Endothelial cell of umbilical vein (primary cell): ENCODE measurements around the gene AATF. TPM values are rescaled to one million over a fixed set of nuclear protein-coding genes. Genes with fewer than 3 reads are reported as not detected.

Experiments used
- BruUV-seq: library from RNA; stranded (reverse); fragments of 400-500 nt; replicated peaks from 2 replicates; lab custom pipeline; 2021; lab: Mats Ljungman, UMichigan
- CTCF ChIA-PET: fragments of 300-600, 350-600 bp; sonication (Branson Sonifier 250); formaldehyde crosslinking; loops from one replicate; lab custom pipeline; 2021; ENCODE audit warnings: antibody characterized with exemption, inconsistent platforms; lab: Charles Lee
- POLR2A ChIA-PET: fragments of 300-600, 350-600 bp; sonication (Branson Sonifier 250); formaldehyde crosslinking; loops from one replicate; lab custom pipeline; 2021; ENCODE audit warnings: antibody characterized with exemption, inconsistent platforms; lab: Charles Lee
- DNase-seq: peaks from one replicate; pipeline ENCODE4 v3.0.0-alpha.2; 2011; ENCODE audit warnings: low read depth, low spot score
- FAIRE-seq: peaks from 2 replicates; lab custom pipeline; 2011; peaks lifted over from hg19 to GRCh38; lab: Jason Lieb, UNC
- H2AFZ ChIP-seq: 2 replicates; pipeline ENCODE4 v1.6.0; 2012; ENCODE audit warnings: low read depth, low read length, control low read depth, inconsistent platforms
- H3K27ac ChIP-seq: 2 replicates; pipeline ENCODE4 v1.5.1; 2011; ENCODE audit warnings: low read depth, mild to moderate bottlenecking, control low read depth, low read length, moderate library complexity; ENCODE audit not compliant: insufficient read depth
- H3K27me3 ChIP-seq, 2 experiments: 2 replicates each; pipeline versions ENCODE4 v1.6.0 to v1.6.1; 2011; ENCODE audit warnings: low read length in 2 of 2, mixed read lengths in 1 of 2; ENCODE audit not compliant: control insufficient read depth in 2 of 2, insufficient read depth in 2 of 2
- H3K36me3 ChIP-seq, 2 experiments: 2 replicates in 1 of 2; 3 replicates in 1 of 2; pipeline ENCODE4 v1.5.1; 2011; ENCODE audit warnings: low read length in 2 of 2, mild to moderate bottlenecking in 1 of 2, moderate library complexity in 1 of 2; ENCODE audit not compliant: control insufficient read depth in 2 of 2, insufficient read depth in 2 of 2; ENCODE audit errors: extremely low read depth in 1 of 2
- H3K4me1 ChIP-seq: 3 replicates; pipeline ENCODE4 v1.5.1; 2011; ENCODE audit warnings: mild to moderate bottlenecking, low read length; ENCODE audit not compliant: control insufficient read depth, insufficient read depth; ENCODE audit errors: extremely low read depth
- H3K4me2 ChIP-seq: 2 replicates; pipeline ENCODE4 v1.6.1; 2011; ENCODE audit warnings: low read length, control low read depth, mixed read lengths; ENCODE audit not compliant: insufficient read depth
- H3K4me3 ChIP-seq, 3 experiments: fragments of 200-600 bp in 1 of 3; sonication (generic), shearing (Covaris generic) in 1 of 3; replicated peaks in 1 of 3; 2 replicates each; pipeline ENCODE4 v1.5.1; 2011 to 2016; ENCODE audit warnings: control low read depth in 3 of 3, low read length in 3 of 3, mild to moderate bottlenecking in 2 of 3, inconsistent platforms in 1 of 3, low read depth in 1 of 3, moderate library complexity in 1 of 3; ENCODE audit not compliant: insufficient read depth in 1 of 3
- H3K79me2 ChIP-seq: 2 replicates; pipeline ENCODE4 v1.6.0; 2012; ENCODE audit warnings: low read length, inconsistent platforms; ENCODE audit not compliant: control insufficient read depth, insufficient read depth
- H3K9ac ChIP-seq: replicated peaks from 2 replicates; pipeline ENCODE3; 2011; ENCODE audit warnings: low read length, control low read depth; ENCODE audit not compliant: insufficient read depth; ENCODE audit errors: extremely low read depth
- H3K9me1 ChIP-seq: replicated peaks from 3 replicates; pipeline ENCODE4 v1.6.0; 2011; ENCODE audit warnings: mild to moderate bottlenecking, low read length; ENCODE audit not compliant: control insufficient read depth, insufficient read depth; ENCODE audit errors: extremely low read depth
- H3K9me3 ChIP-seq: replicated peaks from 2 replicates; pipeline ENCODE4 v1.5.1; 2012; ENCODE audit warnings: low read length, inconsistent platforms; ENCODE audit not compliant: control insufficient read depth, insufficient read depth
- H4K20me1 ChIP-seq: replicated peaks from 2 replicates; pipeline ENCODE3; 2011; ENCODE audit warnings: mild to moderate bottlenecking, low read length; ENCODE audit not compliant: control insufficient read depth, insufficient read depth; ENCODE audit errors: extremely low read depth
- EZH2 ChIP-seq: IDR thresholded peaks from 2 replicates; pipeline ENCODE4 v1.6.1; 2012; ENCODE audit warnings: borderline replicate concordance, low read depth, mild to moderate bottlenecking, moderate library complexity, low read length, inconsistent platforms; ENCODE audit not compliant: severe bottlenecking
- dilution Hi-C: fragments of 300-500 bp; cut with MboI; formaldehyde crosslinking; loops from one replicate; pipeline ENCODE4 v1.15.0; 2019; ENCODE audit warnings: low sequenced_read_pairs; ENCODE audit not compliant: extremely low pct_ligation_motif_present
- intact Hi-C: fragments of 100-400 bp; cut with micrococcal nuclease; formaldehyde crosslinking; loops from one replicate; pipeline ENCODE4 v1.10.0; 2022
- polyA plus RNA-seq, 4 experiments: library from polyadenylated mRNA; depleted of rRNA in 3 of 4; stranded (reverse) in 3 of 4; unstranded in 1 of 4; fragments of >200 nt; gene quantifications; 2 replicates each; pipeline versions ENCODE4 v1.2.1 to v1.2.3, GENCODE V29; 2011 to 2012; ENCODE audit warnings: missing spikeins in 1 of 4
- total RNA-seq: library from RNA; stranded (reverse); gene quantifications from 2 replicates; pipeline ENCODE4 v1.2.3, GENCODE V29; 2021
- TF ChIP-seq, protein P1 (sequence below), 2 donors: IDR thresholded peaks; 1 replicate in 1 of 2; 2 replicates in 1 of 2; pipeline ENCODE4 v1.5.1; 2011; ENCODE audit warnings: low read length in 2 of 2, mild to moderate bottlenecking in 2 of 2, moderate library complexity in 2 of 2, control low read depth in 1 of 2, inconsistent platforms in 1 of 2, low read depth in 1 of 2; ENCODE audit not compliant: insufficient read depth in 1 of 2; ENCODE audit errors: extremely low read depth in 1 of 2

The AATF gene
- total and polyA plus RNA-seq, 2 donors (not counting 3 experiments of a cell fraction or from before 2014, with no cell fraction given) = 15.7 to 47.2 TPM

DNA sequence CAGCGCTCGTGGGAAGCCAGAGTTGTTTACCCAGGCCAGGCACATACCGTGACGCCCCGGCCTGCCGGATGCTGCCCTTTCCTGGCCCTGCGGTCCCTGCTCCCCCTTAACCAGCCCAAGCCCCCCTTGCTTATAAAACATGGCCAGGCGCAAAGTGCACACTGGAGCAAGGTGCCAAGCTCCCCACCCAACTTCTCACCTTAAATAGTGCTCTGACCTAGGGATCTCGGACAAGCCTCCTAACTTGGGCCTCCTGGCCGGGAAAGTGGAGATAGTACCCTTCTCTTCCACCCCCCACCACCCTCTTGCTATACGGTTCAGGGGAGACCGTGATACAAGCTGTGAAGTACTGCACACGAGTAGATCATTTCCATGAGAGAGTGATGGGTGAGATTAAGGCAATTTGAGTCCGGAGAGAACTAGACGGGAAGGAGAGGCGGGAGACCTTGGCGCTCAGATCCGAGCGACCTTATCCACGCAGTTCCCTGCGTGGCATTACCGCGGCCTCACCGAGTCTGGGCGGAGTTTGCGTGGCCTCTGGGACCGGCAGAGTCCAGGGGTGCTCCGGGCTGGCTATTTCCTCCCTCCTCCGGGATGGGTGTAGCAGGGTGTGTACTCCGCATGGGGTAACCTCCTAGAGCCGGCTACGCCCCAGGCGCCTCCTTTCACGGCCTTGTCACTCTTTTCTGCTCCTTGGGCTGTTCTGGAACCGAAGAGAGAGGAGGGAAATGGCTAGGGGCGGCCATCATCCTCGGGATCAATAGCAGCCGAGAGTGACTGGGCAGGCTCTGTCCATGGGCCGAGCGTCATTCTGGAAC lies 15.9 kb upstream of the AATF start:
- DNase-seq (no peak), FAIRE-seq (no peak)
- Histone ChIP-seq H2AFZ (no peak overlapping the region), H3K36me3 (no peaks in the 10 kb centered on the region), H3K27me3 (peaks cover 94 to 99% of the 10 kb centered on the region in 2 experiments), H3K27ac (no peak overlapping the region), H3K4me3 (no peak overlapping the region), H3K9ac (no peak overlapping the region), H3K9me3 (no peaks in the 10 kb centered on the region), H3K4me1 (peaks cover 5% of the 10 kb centered on the region), H3K79me2 (no peaks in the 10 kb centered on the region), H3K9me1 (no peaks in the 10 kb centered on the region), H3K4me2 (no peak overlapping the region), H4K20me1 (no peaks in the 10 kb centered on the region)
- ChIA-PET CTCF (interaction anchor here (1.4 kb wide), 1 partner anchor 12 kb away, joined by 3 read pairs; no protein-coding TSS in a partner anchor), POLR2A (interaction anchor here (0.6 kb wide), 1 partner anchor 151 kb away, joined by 7 read pairs; no protein-coding TSS in a partner anchor)
- no TSS peak for BruUV-seq
- intact Hi-C loops (loop anchor here (5.0 kb wide), 2 partner anchors 81 to 114 kb away; no protein-coding TSS in a partner anchor), dilution Hi-C loops (no loop called here)
- TF ChIP-seq, protein P1, sequence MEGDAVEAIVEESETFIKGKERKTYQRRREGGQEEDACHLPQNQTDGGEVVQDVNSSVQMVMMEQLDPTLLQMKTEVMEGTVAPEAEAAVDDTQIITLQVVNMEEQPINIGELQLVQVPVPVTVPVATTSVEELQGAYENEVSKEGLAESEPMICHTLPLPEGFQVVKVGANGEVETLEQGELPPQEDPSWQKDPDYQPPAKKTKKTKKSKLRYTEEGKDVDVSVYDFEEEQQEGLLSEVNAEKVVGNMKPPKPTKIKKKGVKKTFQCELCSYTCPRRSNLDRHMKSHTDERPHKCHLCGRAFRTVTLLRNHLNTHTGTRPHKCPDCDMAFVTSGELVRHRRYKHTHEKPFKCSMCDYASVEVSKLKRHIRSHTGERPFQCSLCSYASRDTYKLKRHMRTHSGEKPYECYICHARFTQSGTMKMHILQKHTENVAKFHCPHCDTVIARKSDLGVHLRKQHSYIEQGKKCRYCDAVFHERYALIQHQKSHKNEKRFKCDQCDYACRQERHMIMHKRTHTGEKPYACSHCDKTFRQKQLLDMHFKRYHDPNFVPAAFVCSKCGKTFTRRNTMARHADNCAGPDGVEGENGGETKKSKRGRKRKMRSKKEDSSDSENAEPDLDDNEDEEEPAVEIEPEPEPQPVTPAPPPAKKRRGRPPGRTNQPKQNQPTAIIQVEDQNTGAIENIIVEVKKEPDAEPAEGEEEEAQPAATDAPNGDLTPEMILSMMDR (IDR thresholded peaks at IDR 0.05; ENCODE audit: extremely low read depth in 1 of 2, insufficient read depth in 1 of 2, low read depth in 1 of 2, low read length in 2 of 2) = no peak
- TF ChIP-seq EZH2 = peak; percentile 23
